ENCODE data around the gene SLAMF1. TPM values are rescaled to one million over a fixed set of nuclear protein-coding genes. Genes with fewer than 3 reads are reported as not detected.

Gene SLAMF1
- total RNA-seq, 1 donor from 2014 or later: not detected

DNA sequence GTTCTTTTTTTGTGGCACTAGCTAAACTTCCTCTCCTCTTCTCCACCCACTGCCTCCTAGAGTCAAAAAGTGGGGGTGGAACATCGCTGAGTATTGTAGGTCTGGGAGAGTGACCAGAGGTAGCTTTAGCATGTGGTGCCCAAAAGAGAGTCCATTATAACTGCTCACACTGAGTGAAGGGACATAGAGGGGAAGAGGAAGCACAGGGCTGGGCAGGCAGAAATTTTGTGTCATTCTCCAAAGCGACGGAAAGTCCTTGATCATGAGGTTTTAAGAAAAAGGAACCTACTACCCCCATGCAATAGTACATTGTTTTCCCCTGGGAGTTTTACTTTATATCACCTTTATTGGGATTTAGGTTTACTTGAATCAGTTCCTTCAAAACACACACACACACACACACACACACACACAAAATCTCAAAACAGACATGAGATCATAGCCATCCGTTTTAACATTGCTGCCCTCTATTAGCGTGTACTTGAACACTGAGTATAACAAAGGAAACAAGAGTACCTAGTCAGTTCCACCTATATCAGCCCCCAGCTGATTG lies 71.7 kb downstream of the SLAMF1 start:
- Mint-ChIP-seq H3K27me3 (ENCODE audit: low read depth, unreplicated experiment) (peaks cover 7% of the 10 kb centered on the region), H3K4me1 (ENCODE audit: low read depth, unreplicated experiment) (no peaks in the 10 kb centered on the region), H3K4me3 (ENCODE audit: unreplicated experiment) (no peak overlapping the region), H3K9me3 (ENCODE audit: unreplicated experiment) (no peaks in the 10 kb centered on the region), H3K36me3 (ENCODE audit: low read depth, unreplicated experiment) (no peaks in the 10 kb centered on the region), H3K27ac (ENCODE audit: unreplicated experiment) (no peak overlapping the region)
- Histone ChIP-seq H3K79me2 (ENCODE audit: insufficient read depth, low read length) (no peaks in the 10 kb centered on the region), H3K27me3 (ENCODE audit: insufficient read depth, low read length) (no peaks in the 10 kb centered on the region), H3K36me3 (ENCODE audit: insufficient read depth, low read length) (no peaks in the 10 kb centered on the region), H3K9me3 (ENCODE audit: insufficient read depth, low read depth, low read length) (no peaks in the 10 kb centered on the region), H3K4me2 (ENCODE audit: low read length) (no peak overlapping the region), H3K4me3 (ENCODE audit: insufficient read depth, low read depth, low read length) (no peak overlapping the region), H3K27ac (ENCODE audit: low read depth, low read length) (no peak overlapping the region), H4K20me1 (ENCODE audit: insufficient read depth, low read length) (no peaks in the 10 kb centered on the region), H3K9ac (ENCODE audit: low read length) (no peak overlapping the region), H3K4me1 (ENCODE audit: insufficient read depth, low read length) (no peaks in the 10 kb centered on the region), H2AFZ (ENCODE audit: low read depth, low read length) (no peak overlapping the region)
- FAIRE-seq (no peak), DNase-seq (ENCODE audit: low read depth) (no peak)
- TF ChIP-seq EZH2 (IDR thresholded peaks at IDR 0.05; ENCODE audit: insufficient read depth, low read length): no peak
- TF ChIP-seq, protein P1, sequence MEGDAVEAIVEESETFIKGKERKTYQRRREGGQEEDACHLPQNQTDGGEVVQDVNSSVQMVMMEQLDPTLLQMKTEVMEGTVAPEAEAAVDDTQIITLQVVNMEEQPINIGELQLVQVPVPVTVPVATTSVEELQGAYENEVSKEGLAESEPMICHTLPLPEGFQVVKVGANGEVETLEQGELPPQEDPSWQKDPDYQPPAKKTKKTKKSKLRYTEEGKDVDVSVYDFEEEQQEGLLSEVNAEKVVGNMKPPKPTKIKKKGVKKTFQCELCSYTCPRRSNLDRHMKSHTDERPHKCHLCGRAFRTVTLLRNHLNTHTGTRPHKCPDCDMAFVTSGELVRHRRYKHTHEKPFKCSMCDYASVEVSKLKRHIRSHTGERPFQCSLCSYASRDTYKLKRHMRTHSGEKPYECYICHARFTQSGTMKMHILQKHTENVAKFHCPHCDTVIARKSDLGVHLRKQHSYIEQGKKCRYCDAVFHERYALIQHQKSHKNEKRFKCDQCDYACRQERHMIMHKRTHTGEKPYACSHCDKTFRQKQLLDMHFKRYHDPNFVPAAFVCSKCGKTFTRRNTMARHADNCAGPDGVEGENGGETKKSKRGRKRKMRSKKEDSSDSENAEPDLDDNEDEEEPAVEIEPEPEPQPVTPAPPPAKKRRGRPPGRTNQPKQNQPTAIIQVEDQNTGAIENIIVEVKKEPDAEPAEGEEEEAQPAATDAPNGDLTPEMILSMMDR (IDR thresholded peaks at IDR 0.05; ENCODE audit: insufficient read depth, low read depth, low read length): no peak

DNA sequence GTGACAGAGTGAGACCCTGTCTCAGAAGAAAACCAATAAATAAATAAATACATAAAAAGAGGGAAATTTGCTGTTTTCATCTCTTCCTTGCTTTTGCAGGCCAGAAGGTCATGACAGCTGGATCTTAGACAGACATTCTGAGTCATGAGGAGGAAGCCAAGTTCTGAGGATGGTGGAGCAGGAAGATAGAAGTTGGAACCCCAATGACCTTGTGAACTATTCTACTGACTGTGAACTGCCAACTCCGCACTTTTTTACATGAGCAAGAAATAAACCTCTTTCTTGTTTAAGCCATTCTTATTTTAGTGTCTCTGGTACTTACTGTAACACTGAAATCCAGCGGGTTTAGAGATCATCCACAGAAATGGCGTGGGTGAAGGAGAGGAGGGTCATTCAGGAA lies 76.0 kb downstream of the SLAMF1 start:
- DNase-seq (ENCODE audit: low read depth) (no peak), FAIRE-seq (no peak)
- Mint-ChIP-seq H3K9me3 (ENCODE audit: unreplicated experiment) (peaks cover 2% of the 10 kb centered on the region), H3K36me3 (ENCODE audit: low read depth, unreplicated experiment) (no peaks in the 10 kb centered on the region), H3K27me3 (ENCODE audit: low read depth, unreplicated experiment) (peaks cover 5% of the 10 kb centered on the region), H3K4me3 (ENCODE audit: unreplicated experiment) (no peak overlapping the region), H3K4me1 (ENCODE audit: low read depth, unreplicated experiment) (peaks cover 3% of the 10 kb centered on the region), H3K27ac (ENCODE audit: unreplicated experiment) (no peak overlapping the region)
- no peaks in the 10 kb centered on the region for H3K27me3 ChIP-seq (ENCODE audit: insufficient read depth, low read length)
- TF ChIP-seq, protein P1 (IDR thresholded peaks at IDR 0.05; ENCODE audit: insufficient read depth, low read depth, low read length): no peak
- no peak for TF ChIP-seq EZH2 (IDR thresholded peaks at IDR 0.05; ENCODE audit: insufficient read depth, low read length)
- H3K4me3 ChIP-seq (ENCODE audit: insufficient read depth, low read depth, low read length): no peak overlapping the region
- H3K9ac ChIP-seq (ENCODE audit: low read length): no peak overlapping the region
- H3K4me1 ChIP-seq (ENCODE audit: insufficient read depth, low read length): no peaks in the 10 kb centered on the region
- H3K4me2 ChIP-seq (ENCODE audit: low read length): no peak overlapping the region
- no peaks in the 10 kb centered on the region for H3K9me3 ChIP-seq (ENCODE audit: insufficient read depth, low read depth, low read length)
- no peaks in the 10 kb centered on the region for H4K20me1 ChIP-seq (ENCODE audit: insufficient read depth, low read length)
- H2AFZ ChIP-seq (ENCODE audit: low read depth, low read length): no peak overlapping the region
- H3K36me3 ChIP-seq (ENCODE audit: insufficient read depth, low read length): no peaks in the 10 kb centered on the region
- H3K27ac ChIP-seq (ENCODE audit: low read depth, low read length): no peak overlapping the region
- no peaks in the 10 kb centered on the region for H3K79me2 ChIP-seq (ENCODE audit: insufficient read depth, low read length)

DNA sequence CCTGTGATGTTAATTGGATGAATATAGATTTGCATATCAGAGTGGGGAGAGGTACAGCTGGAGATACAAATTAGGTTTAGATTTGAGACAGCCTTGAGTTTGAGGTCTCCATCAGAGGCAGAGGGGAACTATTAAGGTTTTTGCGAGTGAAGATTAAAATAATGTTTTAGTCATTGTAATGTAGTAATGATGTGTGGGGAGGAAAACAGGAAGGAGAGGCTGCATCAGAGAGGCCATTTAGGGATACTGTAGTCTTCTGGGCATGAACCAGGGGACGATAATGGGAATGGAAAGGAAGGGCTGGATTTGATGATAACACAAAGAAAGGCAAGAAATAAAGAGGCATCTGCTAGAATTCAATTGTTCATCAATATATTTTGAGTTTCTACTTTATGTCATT lies 77.0 kb downstream of the SLAMF1 start:
- peaks cover 3% of the 10 kb centered on the region for H3K4me1 Mint-ChIP-seq (ENCODE audit: low read depth, unreplicated experiment)
- TF ChIP-seq EZH2 (IDR thresholded peaks at IDR 0.05; ENCODE audit: insufficient read depth, low read length): no peak
- TF ChIP-seq, protein P1 (IDR thresholded peaks at IDR 0.05; ENCODE audit: insufficient read depth, low read depth, low read length): no peak
- no peaks in the 10 kb centered on the region for H4K20me1 ChIP-seq (ENCODE audit: insufficient read depth, low read length)
- no peaks in the 10 kb centered on the region for H3K36me3 Mint-ChIP-seq (ENCODE audit: low read depth, unreplicated experiment)
- H3K9ac ChIP-seq (ENCODE audit: low read length): no peak overlapping the region
- H3K79me2 ChIP-seq (ENCODE audit: insufficient read depth, low read length): no peaks in the 10 kb centered on the region
- no peaks in the 10 kb centered on the region for H3K9me3 ChIP-seq (ENCODE audit: insufficient read depth, low read depth, low read length)
- DNase-seq (ENCODE audit: low read depth) (no peak), FAIRE-seq (no peak)
- H3K27ac ChIP-seq (ENCODE audit: low read depth, low read length): no peak overlapping the region
- no peaks in the 10 kb centered on the region for H3K36me3 ChIP-seq (ENCODE audit: insufficient read depth, low read length)
- H3K27me3 ChIP-seq (ENCODE audit: insufficient read depth, low read length): no peaks in the 10 kb centered on the region
- H3K27me3 Mint-ChIP-seq (ENCODE audit: low read depth, unreplicated experiment): peaks cover 5% of the 10 kb centered on the region
- no peak overlapping the region for H3K4me2 ChIP-seq (ENCODE audit: low read length)
- H3K4me3 ChIP-seq (ENCODE audit: insufficient read depth, low read depth, low read length): no peak overlapping the region
- H3K4me1 ChIP-seq (ENCODE audit: insufficient read depth, low read length): no peaks in the 10 kb centered on the region
- H3K9me3 Mint-ChIP-seq (ENCODE audit: unreplicated experiment): peaks cover 2% of the 10 kb centered on the region
- no peak overlapping the region for H3K4me3 Mint-ChIP-seq (ENCODE audit: unreplicated experiment)
- H3K27ac Mint-ChIP-seq (ENCODE audit: unreplicated experiment): no peak overlapping the region
- no peak overlapping the region for H2AFZ ChIP-seq (ENCODE audit: low read depth, low read length)
